ENCODE measurements around the gene ATG2A.
"Not testable (repeated sequence)": the region's sequence is repeated elsewhere in the genome, so short reads cannot be mapped to it uniquely, and the experiment has no call there.

Gene ATG2A

GRCh38 chr11:64854534-64855502, 62.2 kb downstream of the ATG2A start:
- DNase-seq (ENCODE audit: low spot score) = no peak

GRCh38 chr11:64854157-64854533, 62.9 kb downstream of the ATG2A start:
- DNase-seq (ENCODE audit: low spot score) = no peak

GRCh38 chr11:64853709-64854108, 63.3 kb downstream of the ATG2A start:
- DNase-seq (ENCODE audit: low spot score) = peak; percentile 59

GRCh38 chr11:64852804-64853509, 64.1 kb downstream of the ATG2A start:
- DNase-seq (ENCODE audit: low spot score) = no peak

- no peak for DNase-seq (ENCODE audit: low spot score)
Measured at GRCh38 chr11:64851831-64852351, 65.1 kb downstream of the ATG2A start.

- peak; percentile 56 for DNase-seq (ENCODE audit: low spot score)
Measured at GRCh38 chr11:64850979-64851567, 65.9 kb downstream of the ATG2A start.

- DNase-seq (ENCODE audit: low spot score) = no peak
Measured at GRCh38 chr11:64849598-64850356, 67.2 kb downstream of the ATG2A start.

GRCh38 chr11:64848826-64849597, 68.0 kb downstream of the ATG2A start:
- peak; percentile 55 for DNase-seq (ENCODE audit: low spot score)

GRCh38 chr11:64848214-64848825, 68.7 kb downstream of the ATG2A start:
- DNase-seq (ENCODE audit: low spot score) = no peak

- DNase-seq (ENCODE audit: low spot score) = peak; percentile 90
Measured at GRCh38 chr11:64846998-64847666, 69.9 kb downstream of the ATG2A start.

GRCh38 chr11:64845776-64846129, 71.3 kb downstream of the ATG2A start:
- DNase-seq (ENCODE audit: low spot score) = not testable (repeated sequence)

- DNase-seq (ENCODE audit: low spot score) = no peak
Measured at GRCh38 chr11:64845129-64845775, 71.8 kb downstream of the ATG2A start.
